OCI-LY7 (cell line): ENCODE results near the gene IFNGR2. TPM values are rescaled to one million over a fixed set of nuclear protein-coding genes. Genes with fewer than 3 reads are reported as not detected.
"Not testable (repeated sequence)": the region's sequence is repeated elsewhere in the genome, so short reads cannot be mapped to it uniquely, and the experiment has no call there.

ENCODE experiments used
- BruUV-seq: library from RNA; stranded (reverse); fragments of 400-500 nt; replicated peaks from 2 replicates; lab custom pipeline; 2021; lab: Mats Ljungman, UMichigan
- CTCF ChIA-PET: fragments of 300-600 bp; sonication (Branson Sonifier 250); formaldehyde crosslinking; loops from one replicate; lab custom pipeline; 2022; ENCODE audit warnings: antibody characterized with exemption; ENCODE audit not compliant: unreplicated experiment; lab: Charles Lee
- POLR2A ChIA-PET: fragments of 300-600 bp; sonication (Branson Sonifier 250); formaldehyde crosslinking; loops from one replicate; lab custom pipeline; 2022; ENCODE audit warnings: antibody characterized with exemption; lab: Charles Lee
- DNase-seq: peaks from one replicate; pipeline ENCODE4 v3.0.0-alpha.2; 2015; ENCODE audit warnings: low spot score
- H2AFZ ChIP-seq: fragments of 200-600 bp; sonication (generic), shearing (Covaris generic); 2 replicates; pipeline ENCODE4 v1.6.1; 2014; ENCODE audit warnings: mild to moderate bottlenecking, antibody characterized with exemption, low read length, moderate library complexity
- H3K27ac ChIP-seq: fragments of 200-600 bp; sonication (generic); 2 replicates; pipeline ENCODE4 v1.5.1; 2014; ENCODE audit warnings: mixed run types, low read depth, mild to moderate bottlenecking, moderate library complexity, low read length, inconsistent platforms; ENCODE audit not compliant: poor library complexity, severe bottlenecking
- H3K36me3 ChIP-seq: fragments of 200-600 bp; sonication (generic); 2 replicates; pipeline ENCODE4 v1.6.1; 2014; ENCODE audit warnings: mild to moderate bottlenecking, antibody characterized with exemption, low read length, moderate library complexity, mixed read lengths; ENCODE audit not compliant: insufficient read depth
- H3K4me1 ChIP-seq: fragments of 200-600 bp; sonication (generic); 2 replicates; pipeline ENCODE4 v1.5.1; 2014; ENCODE audit warnings: mild to moderate bottlenecking, low read length; ENCODE audit not compliant: insufficient read depth, poor library complexity, severe bottlenecking
- H3K4me2 ChIP-seq: fragments of 200-600 bp; sonication (generic); 2 replicates; pipeline ENCODE4 v1.6.1; 2014; ENCODE audit warnings: mild to moderate bottlenecking, low read length
- H3K4me3 ChIP-seq: fragments of 200-600 bp; sonication (generic); 2 replicates; pipeline ENCODE4 v1.5.1; 2014; ENCODE audit warnings: mild to moderate bottlenecking, low read depth, low read length; ENCODE audit not compliant: poor library complexity, severe bottlenecking
- H3K79me2 ChIP-seq: fragments of 200-600 bp; sonication (generic); 2 replicates; pipeline ENCODE4 v1.6.1; 2016; ENCODE audit warnings: low read depth, mild to moderate bottlenecking, low read length, moderate library complexity, mixed read lengths; ENCODE audit not compliant: insufficient read depth
- H3K9me2 ChIP-seq: fragments of 200-600 bp; sonication (generic); 2 replicates; pipeline ENCODE4 v1.6.1; 2016; ENCODE audit warnings: mild to moderate bottlenecking, low read length, mixed read lengths; ENCODE audit not compliant: insufficient read depth
- H3K9me3 ChIP-seq: fragments of 200-600 bp; sonication (generic); 2 replicates; pipeline ENCODE4 v1.6.1; 2014; ENCODE audit warnings: mild to moderate bottlenecking, mixed run types, low read length, mixed read lengths
- H4K20me1 ChIP-seq: fragments of 200-600 bp; sonication (generic); 2 replicates; pipeline ENCODE4 v1.6.1; 2014; ENCODE audit warnings: mild to moderate bottlenecking, antibody characterized with exemption, low read length, moderate library complexity, mixed read lengths; ENCODE audit not compliant: insufficient read depth
- EZH2phosphoT487 ChIP-seq: fragments of 200-600 bp; sonication (generic); IDR thresholded peaks from 2 replicates; pipeline ENCODE4 v1.6.1; 2018; ENCODE audit warnings: low read depth, borderline replicate concordance, mild to moderate bottlenecking, mixed run types, antibody characterized with exemption, low read length, moderate library complexity, mixed read lengths
- intact Hi-C: fragments of 100-400 bp; cut with micrococcal nuclease; formaldehyde crosslinking; loops from one replicate; pipeline ENCODE4 v1.10.0; 2022; ENCODE audit not compliant: unreplicated experiment
- total RNA-seq, 2 experiments: library from RNA; depleted of rRNA in 1 of 2; stranded (reverse); fragments of >200 nt in 1 of 2; shearing (Covaris generic) in 1 of 2; gene quantifications; 2 replicates each; pipeline ENCODE4 v1.2.3, GENCODE V29; 2014 to 2022
- TF ChIP-seq, protein P1 (sequence below): fragments of 200-600 bp; sonication (generic); conservative IDR thresholded peaks from 2 replicates; pipeline ENCODE4 v1.5.1; 2014; ENCODE audit warnings: mild to moderate bottlenecking, antibody characterized with exemption, low read length, moderate library complexity, mixed read lengths

Gene IFNGR2
- total RNA-seq, 2 experiments from 2014 or later: 70.2 to 86.9 TPM

- peaks cover 19% of the 10 kb centered on the region; the same call in 1 of the 2 replicates for H3K9me3 ChIP-seq
- peak overlapping the region; percentile 73 for H3K27ac ChIP-seq
- no peaks in the 10 kb centered on the region for H3K79me2 ChIP-seq
- ChIA-PET CTCF (interaction anchor here (0.9 to 1.8 kb wide), 4 partner anchors 37 to 165 kb away, joined by 3 to 6 read pairs (median 4); partner anchors contain the start of gene IFNAR1), POLR2A (interaction anchor here (0.5 to 2.3 kb wide), 17 partner anchors 9 to 175 kb away, joined by 3 to 12 read pairs (median 5); no protein-coding TSS in a partner anchor)
- peak overlapping the region; percentile 32; the same call in 1 of the 2 replicates for H2AFZ ChIP-seq
- peak overlapping the region; percentile 60 for H3K4me2 ChIP-seq
- H4K20me1 ChIP-seq: no peaks in the 10 kb centered on the region
- peaks cover 38% of the 10 kb centered on the region for H3K4me1 ChIP-seq
- TF ChIP-seq, protein P1, sequence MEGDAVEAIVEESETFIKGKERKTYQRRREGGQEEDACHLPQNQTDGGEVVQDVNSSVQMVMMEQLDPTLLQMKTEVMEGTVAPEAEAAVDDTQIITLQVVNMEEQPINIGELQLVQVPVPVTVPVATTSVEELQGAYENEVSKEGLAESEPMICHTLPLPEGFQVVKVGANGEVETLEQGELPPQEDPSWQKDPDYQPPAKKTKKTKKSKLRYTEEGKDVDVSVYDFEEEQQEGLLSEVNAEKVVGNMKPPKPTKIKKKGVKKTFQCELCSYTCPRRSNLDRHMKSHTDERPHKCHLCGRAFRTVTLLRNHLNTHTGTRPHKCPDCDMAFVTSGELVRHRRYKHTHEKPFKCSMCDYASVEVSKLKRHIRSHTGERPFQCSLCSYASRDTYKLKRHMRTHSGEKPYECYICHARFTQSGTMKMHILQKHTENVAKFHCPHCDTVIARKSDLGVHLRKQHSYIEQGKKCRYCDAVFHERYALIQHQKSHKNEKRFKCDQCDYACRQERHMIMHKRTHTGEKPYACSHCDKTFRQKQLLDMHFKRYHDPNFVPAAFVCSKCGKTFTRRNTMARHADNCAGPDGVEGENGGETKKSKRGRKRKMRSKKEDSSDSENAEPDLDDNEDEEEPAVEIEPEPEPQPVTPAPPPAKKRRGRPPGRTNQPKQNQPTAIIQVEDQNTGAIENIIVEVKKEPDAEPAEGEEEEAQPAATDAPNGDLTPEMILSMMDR: no peak
- peak; percentile 72 for DNase-seq
- no peaks in the 10 kb centered on the region for H3K9me2 ChIP-seq
- intact Hi-C loops: loop anchor here (5.0 kb wide), 2 partner anchors 40 to 95 kb away; partner anchors contain the start of genes IFNGR2 and IL10RB
- peak overlapping the region; percentile 38 for H3K4me3 ChIP-seq
- H3K36me3 ChIP-seq: peaks cover 21% of the 10 kb centered on the region
- no TSS peak for BruUV-seq
These were observed 41.1 kb upstream of the IFNGR2 start for GRCh38 chr21:33362044-33362555.

DNA sequence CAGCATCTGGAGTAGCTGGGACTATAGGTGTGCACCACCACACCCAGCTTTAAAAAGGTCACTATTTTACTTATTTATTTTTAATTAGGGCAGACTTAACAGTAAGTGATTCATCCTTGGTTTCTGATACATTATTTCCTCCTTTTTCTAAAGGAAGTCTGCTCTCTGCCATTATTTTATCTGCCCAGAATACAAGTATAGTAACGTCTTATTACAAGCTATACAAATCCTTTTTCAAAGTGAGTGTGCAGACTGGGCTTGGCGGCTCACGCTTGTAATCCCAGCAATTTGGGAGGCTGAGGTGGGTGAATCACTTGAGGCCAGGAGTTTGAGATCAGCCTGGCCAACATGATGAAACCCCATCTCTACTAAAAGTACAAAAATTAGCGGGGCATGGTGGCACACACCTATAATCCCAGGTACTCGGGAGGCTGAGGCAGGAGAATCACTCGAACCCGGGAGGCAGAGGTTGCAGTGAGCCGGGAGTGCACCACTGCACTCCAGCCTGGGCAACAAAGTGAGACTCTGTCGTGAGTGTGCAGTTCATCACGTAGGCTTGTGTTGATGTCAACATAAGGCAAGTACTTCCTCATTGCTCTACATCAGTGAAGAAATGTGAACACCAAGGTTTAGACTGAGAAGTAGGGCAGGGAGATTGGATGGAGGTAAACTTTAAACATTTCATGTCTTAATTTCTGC is 39.2 kb upstream of the IFNGR2 start:
- peaks cover 37% of the 10 kb centered on the region for H3K9me3 ChIP-seq
- H4K20me1 ChIP-seq, H3K27ac ChIP-seq, H3K79me2 ChIP-seq, H3K4me3 ChIP-seq, CTCF ChIA-PET, H3K9me2 ChIP-seq, BruUV-seq, H3K4me2 ChIP-seq, H2AFZ ChIP-seq: not testable (repeated sequence)
- intact Hi-C loops: loop anchor here (5.0 kb wide), 2 partner anchors 38 to 97 kb away; partner anchors contain the start of genes IFNGR2 and IL10RB
- H3K4me1 ChIP-seq: peaks cover 38% of the 10 kb centered on the region
- POLR2A ChIA-PET: interaction anchor here (1.2 kb wide), 1 partner anchor 10 kb away, joined by 4 read pairs; no protein-coding TSS in a partner anchor
- peak; percentile 29 for DNase-seq
- H3K36me3 ChIP-seq: peaks cover 13% of the 10 kb centered on the region

DNA sequence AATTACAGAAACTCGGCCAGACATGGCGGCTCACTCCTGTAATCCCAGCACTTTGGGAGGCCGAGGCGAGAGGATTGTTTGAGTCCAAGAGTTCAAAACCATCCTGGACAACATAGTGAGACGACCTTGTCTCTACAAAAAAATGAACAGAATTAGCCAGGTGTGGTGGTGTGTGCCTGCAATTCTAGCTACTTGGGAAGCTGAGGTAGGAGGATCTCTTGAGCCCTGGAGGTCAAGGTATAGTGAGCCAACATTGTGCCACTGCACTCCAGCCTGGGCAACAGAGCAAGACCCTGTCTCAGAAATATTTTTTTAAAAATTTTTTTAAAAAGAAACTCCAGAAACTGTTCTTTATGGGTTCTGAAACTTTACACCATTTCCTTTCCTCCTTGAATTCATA is 38.4 kb upstream of the IFNGR2 start:
- H3K79me2 ChIP-seq: no peaks in the 10 kb centered on the region
- H4K20me1 ChIP-seq: no peaks in the 10 kb centered on the region
- H3K36me3 ChIP-seq: peaks cover 16% of the 10 kb centered on the region; the same call in 1 of the 2 replicates
- no peak overlapping the region for H3K4me2 ChIP-seq
- ChIA-PET POLR2A (interaction anchor here (0.8 kb wide), 1 partner anchor 40 kb away, joined by 4 read pairs; no protein-coding TSS in a partner anchor), CTCF (no interaction called here)
- no peak for DNase-seq
- no peak overlapping the region for H3K27ac ChIP-seq
- H3K9me3 ChIP-seq: peaks cover 45% of the 10 kb centered on the region
- no TSS peak for BruUV-seq
- no peaks in the 10 kb centered on the region for H3K9me2 ChIP-seq
- peaks cover 36% of the 10 kb centered on the region for H3K4me1 ChIP-seq
- intact Hi-C loops: loop anchor here (5.0 kb wide), 2 partner anchors 37 to 98 kb away; partner anchors contain the start of genes IFNGR2 and IL10RB
- H3K4me3 ChIP-seq: no peak overlapping the region
- TF ChIP-seq, protein P1: no peak
- TF ChIP-seq EZH2phosphoT487: no peak
- H2AFZ ChIP-seq: no peak overlapping the region
